Measurements from ENCODE around the gene PERCC1.

The PERCC1 gene

DNA sequence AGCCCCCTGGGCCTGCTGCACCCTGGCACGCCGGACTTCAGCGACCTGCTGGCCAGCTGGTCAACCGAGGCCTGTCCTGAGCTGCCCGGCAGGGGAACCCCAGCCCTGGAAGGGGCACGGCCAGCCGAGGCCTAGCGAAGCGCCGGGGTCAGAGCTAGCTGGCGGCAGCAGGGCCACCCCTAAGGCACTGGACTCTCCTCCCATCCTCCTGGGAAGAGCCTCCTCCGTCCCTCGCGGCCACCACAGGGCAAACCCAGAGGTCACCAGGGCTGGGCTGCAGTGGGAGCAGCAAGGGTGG, 2.3 kb downstream of the PERCC1 start:
- no peak overlapping the region for H3K4me3 ChIP-seq (replicated peaks in 1 of 2; ENCODE audit: low read depth in 2 of 2, low read length in 2 of 2)
- TF ChIP-seq CTCF (IDR thresholded peaks at IDR 0.05; ENCODE audit: low read depth, low read length) = no peak
- DNase-seq (ENCODE audit: low read depth in 2 of 2) = no peak

- no peak for TF ChIP-seq CTCF (IDR thresholded peaks at IDR 0.05; ENCODE audit: low read depth, low read length)
- DNase-seq (ENCODE audit: low read depth in 2 of 2) = no peak
- no peak overlapping the region for H3K4me3 ChIP-seq (replicated peaks in 1 of 2; ENCODE audit: low read depth in 2 of 2, low read length in 2 of 2)
Measured at GRCh38 chr16:1433756-1434155, 2.9 kb downstream of the PERCC1 start.

- DNase-seq (ENCODE audit: low read depth in 2 of 2) = no peak
- no peak overlapping the region for H3K4me3 ChIP-seq (replicated peaks in 1 of 2; ENCODE audit: low read depth in 2 of 2, low read length in 2 of 2)
- TF ChIP-seq CTCF (IDR thresholded peaks at IDR 0.05; ENCODE audit: low read depth, low read length) = no peak
Measured at GRCh38 chr16:1434644-1435592, 4.0 kb downstream of the PERCC1 start.

- H3K4me3 ChIP-seq (replicated peaks in 1 of 2; ENCODE audit: low read depth in 2 of 2, low read length in 2 of 2) = no peak overlapping the region
Measured at GRCh38 chr16:1435921-1436697, 5.2 kb downstream of the PERCC1 start.

GRCh38 chr16:1436731-1437355, 6.0 kb downstream of the PERCC1 start:
- no peak for TF ChIP-seq CTCF (IDR thresholded peaks at IDR 0.05; ENCODE audit: low read depth, low read length)
- no peak for DNase-seq (ENCODE audit: low read depth in 2 of 2)
- no peak overlapping the region for H3K4me3 ChIP-seq (replicated peaks in 1 of 2; ENCODE audit: low read depth in 2 of 2, low read length in 2 of 2)

More at GRCh38 chr16:1435921-1436697, 5.2 kb downstream of the PERCC1 start:
- TF ChIP-seq CTCF (IDR thresholded peaks at IDR 0.05; ENCODE audit: low read depth, low read length) = no peak
- no peak for DNase-seq (ENCODE audit: low read depth in 2 of 2)

DNA sequence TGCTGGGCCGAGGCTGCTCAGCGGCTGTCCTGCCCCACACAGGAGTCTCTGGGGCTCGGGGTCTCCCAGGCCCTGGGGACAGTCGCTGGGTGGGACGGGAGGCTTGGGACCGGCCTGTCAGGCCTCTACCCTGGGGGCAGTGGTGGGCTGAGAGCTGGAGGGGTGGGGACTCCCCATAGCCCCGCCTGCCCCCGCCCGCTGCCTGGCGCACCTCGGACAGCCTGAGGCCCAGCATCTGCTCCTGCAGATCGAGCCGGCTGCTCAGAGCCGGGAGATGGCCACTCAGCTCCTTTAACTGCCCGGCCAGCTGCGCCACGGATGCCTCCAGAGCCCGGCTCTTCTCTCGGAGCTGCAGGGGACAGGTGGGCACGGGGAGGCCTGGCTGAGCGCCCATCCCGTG, 6.7 kb downstream of the PERCC1 start:
- no peak for TF ChIP-seq CTCF (IDR thresholded peaks at IDR 0.05; ENCODE audit: low read depth, low read length)
- no peak for DNase-seq (ENCODE audit: low read depth in 2 of 2)
- H3K4me3 ChIP-seq (replicated peaks in 1 of 2; ENCODE audit: low read depth in 2 of 2, low read length in 2 of 2) = no peak overlapping the region
